ENCODE data around the gene HOXD1.
A peak's percentile ranks its signal among the peaks of the same experiment; 100 is the strongest.

The HOXD1 gene

GRCh38 chr2:176187200-176187898, 1.1 kb upstream of the HOXD1 start:
- H3K4me3 ChIP-seq (replicated peaks; ENCODE audit: low read depth, low read length) = peak overlapping the region; percentile 52
- TF ChIP-seq CTCF (IDR thresholded peaks at IDR 0.05; ENCODE audit: low read length, missing control alignments) = no peak
- DNase-seq (ENCODE audit: low read depth) = no peak

DNA sequence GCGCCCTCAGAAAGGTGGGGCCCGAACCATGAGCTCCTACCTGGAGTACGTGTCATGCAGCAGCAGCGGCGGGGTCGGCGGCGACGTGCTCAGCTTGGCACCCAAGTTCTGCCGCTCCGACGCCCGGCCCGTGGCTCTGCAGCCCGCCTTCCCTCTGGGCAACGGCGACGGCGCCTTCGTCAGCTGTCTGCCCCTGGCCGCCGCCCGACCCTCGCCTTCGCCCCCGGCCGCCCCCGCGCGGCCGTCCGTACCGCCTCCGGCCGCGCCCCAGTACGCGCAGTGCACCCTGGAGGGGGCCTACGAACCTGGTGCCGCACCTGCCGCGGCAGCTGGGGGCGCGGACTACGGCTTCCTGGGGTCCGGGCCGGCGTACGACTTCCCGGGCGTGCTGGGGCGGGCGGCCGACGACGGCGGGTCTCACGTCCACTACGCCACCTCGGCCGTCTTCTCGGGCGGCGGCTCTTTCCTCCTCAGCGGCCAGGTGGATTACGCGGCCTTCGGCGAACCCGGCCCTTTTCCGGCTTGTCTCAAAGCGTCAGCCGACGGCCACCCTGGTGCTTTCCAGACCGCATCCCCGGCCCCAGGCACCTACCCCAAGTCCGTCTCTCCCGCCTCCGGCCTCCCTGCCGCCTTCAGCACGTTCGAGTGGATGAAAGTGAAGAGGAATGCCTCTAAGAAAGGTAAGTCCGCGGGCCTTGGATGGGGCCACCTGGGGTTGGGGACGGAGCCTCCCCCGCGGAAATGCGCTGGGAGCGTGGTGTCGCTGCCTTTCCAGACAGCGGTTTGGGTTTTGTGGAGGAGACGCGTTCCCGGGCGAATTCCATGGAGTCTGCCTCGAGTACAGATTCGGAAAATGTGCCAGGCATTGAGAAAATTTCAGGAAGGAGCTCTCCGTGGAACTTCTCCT, 559 bp downstream of the HOXD1 start:
- no peak for TF ChIP-seq CTCF (IDR thresholded peaks at IDR 0.05; ENCODE audit: low read length, missing control alignments)
- H3K4me3 ChIP-seq (replicated peaks; ENCODE audit: low read depth, low read length) = peak overlapping the region; percentile 52
- no peak for DNase-seq (ENCODE audit: low read depth)

DNA sequence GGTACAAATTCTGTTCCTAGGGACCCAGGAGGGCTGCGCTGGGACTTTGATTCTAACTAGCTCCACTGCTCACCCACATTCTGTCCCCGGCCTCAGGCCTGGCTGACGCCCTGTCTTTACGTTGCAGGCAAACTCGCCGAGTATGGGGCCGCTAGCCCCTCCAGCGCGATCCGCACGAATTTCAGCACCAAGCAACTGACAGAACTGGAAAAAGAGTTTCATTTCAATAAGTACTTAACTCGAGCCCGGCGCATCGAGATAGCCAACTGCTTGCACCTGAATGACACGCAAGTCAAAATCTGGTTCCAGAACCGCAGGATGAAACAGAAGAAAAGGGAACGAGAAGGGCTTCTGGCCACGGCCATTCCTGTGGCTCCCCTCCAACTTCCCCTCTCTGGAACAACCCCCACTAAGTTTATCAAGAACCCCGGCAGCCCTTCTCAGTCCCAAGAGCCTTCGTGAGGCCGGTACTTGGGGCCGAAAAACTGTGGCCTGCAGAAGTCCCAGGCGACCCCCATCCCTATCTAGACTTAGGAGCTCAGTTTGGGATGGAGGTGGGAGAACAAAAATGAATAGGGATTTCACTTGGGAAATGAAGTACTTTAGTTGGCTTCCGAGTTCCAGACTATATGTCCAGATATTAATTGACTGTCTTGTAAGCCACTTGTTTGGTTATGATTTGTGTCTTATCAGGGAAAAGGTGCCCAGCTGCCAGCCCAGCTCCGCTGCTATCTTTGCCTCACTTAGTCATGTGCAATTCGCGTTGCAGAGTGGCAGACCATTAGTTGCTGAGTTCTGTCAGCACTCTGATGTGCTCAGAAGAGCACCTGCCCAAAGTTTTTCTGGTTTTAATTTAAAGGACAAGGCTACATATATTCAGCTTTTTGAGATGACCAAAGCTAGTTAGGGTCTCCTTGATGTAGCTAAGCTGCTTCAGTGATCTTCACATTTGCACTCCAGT, 1.5 kb downstream of the HOXD1 start:
- no peak for DNase-seq (ENCODE audit: low read depth)
- no peak overlapping the region for H3K4me3 ChIP-seq (replicated peaks; ENCODE audit: low read depth, low read length)
- TF ChIP-seq CTCF (IDR thresholded peaks at IDR 0.05; ENCODE audit: low read length, missing control alignments) = no peak

DNA sequence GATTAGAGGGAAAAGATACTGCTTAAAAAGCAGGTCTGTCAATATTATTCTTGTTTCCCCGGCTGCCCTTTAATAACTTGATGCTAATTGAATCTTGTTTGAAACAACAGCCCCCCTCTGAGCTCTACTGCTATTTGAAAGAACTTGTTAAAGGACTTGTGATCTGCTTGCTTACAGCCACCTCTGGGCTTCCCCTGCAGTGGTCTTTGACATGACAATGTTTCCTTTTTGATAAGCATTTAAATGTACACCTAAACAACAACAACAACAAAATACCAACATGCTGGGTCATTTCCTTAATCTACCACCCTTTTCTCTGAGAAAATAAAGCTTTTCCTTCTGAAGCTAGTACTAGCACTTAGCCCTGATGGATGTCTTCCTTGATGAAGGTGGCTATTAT, 3.9 kb downstream of the HOXD1 start:
- no peak for TF ChIP-seq CTCF (IDR thresholded peaks at IDR 0.05; ENCODE audit: low read length, missing control alignments)
- no peak for DNase-seq (ENCODE audit: low read depth)

GRCh38 chr2:176193048-176193447, 4.6 kb downstream of the HOXD1 start:
- no peak for TF ChIP-seq CTCF (IDR thresholded peaks at IDR 0.05; ENCODE audit: low read length, missing control alignments)
- no peak overlapping the region for H3K4me3 ChIP-seq (replicated peaks; ENCODE audit: low read depth, low read length)
- DNase-seq (ENCODE audit: low read depth) = no peak

More for the DNA sequence above, 3.9 kb downstream of the HOXD1 start:
- H3K4me3 ChIP-seq (replicated peaks; ENCODE audit: low read depth, low read length) = no peak overlapping the region

- DNase-seq (ENCODE audit: low read depth) = no peak
- no peak overlapping the region for H3K4me3 ChIP-seq (replicated peaks; ENCODE audit: low read depth, low read length)
- no peak for TF ChIP-seq CTCF (IDR thresholded peaks at IDR 0.05; ENCODE audit: low read length, missing control alignments)
These were observed 11.4 kb downstream of the HOXD1 start for GRCh38 chr2:176199902-176200301.

Measured in fibroblast of pulmonary artery (primary cell).